LNCaP clone FGC (cell line): Measurements from ENCODE around the gene EIF5.

ENCODE experiments used
- DNase-seq: peaks from one replicate; pipeline ENCODE4 v3.0.0-alpha.2; 2011; ENCODE audit warnings: low read depth
- H3K4me3 ChIP-seq: 2 replicates; pipeline ENCODE4 v1.5.1; 2011; ENCODE audit warnings: mild to moderate bottlenecking, low read depth, low read length, control low read depth
- CTCF ChIP-seq: IDR thresholded peaks from 2 replicates; pipeline ENCODE4 v1.5.1; 2012; ENCODE audit warnings: mild to moderate bottlenecking; ENCODE audit not compliant: control insufficient read depth, insufficient read depth; ENCODE audit errors: extremely low read depth

Gene EIF5

GRCh38 chr14:103367995-103368394 is 34.0 kb downstream of the EIF5 start:
- no peak for TF ChIP-seq CTCF
- DNase-seq = no peak
- no peak overlapping the region for H3K4me3 ChIP-seq

- TF ChIP-seq CTCF = no peak
- H3K4me3 ChIP-seq = no peak overlapping the region
- DNase-seq = no peak
These were observed 36.0 kb downstream of the EIF5 start for GRCh38 chr14:103370087-103370486.

- DNase-seq = no peak
- TF ChIP-seq CTCF = no peak
- no peak overlapping the region for H3K4me3 ChIP-seq
These were observed 38.0 kb downstream of the EIF5 start for GRCh38 chr14:103372017-103372416.

- DNase-seq = no peak
- no peak overlapping the region for H3K4me3 ChIP-seq
- no peak for TF ChIP-seq CTCF
These were observed 38.7 kb downstream of the EIF5 start for GRCh38 chr14:103372552-103373304.

GRCh38 chr14:103374121-103374520 is 40.1 kb downstream of the EIF5 start:
- DNase-seq = no peak
- H3K4me3 ChIP-seq = no peak overlapping the region
- no peak for TF ChIP-seq CTCF

GRCh38 chr14:103377522-103378037 is 43.5 kb downstream of the EIF5 start:
- no peak for DNase-seq
- no peak for TF ChIP-seq CTCF
- no peak overlapping the region for H3K4me3 ChIP-seq

GRCh38 chr14:103378038-103378854 is 44.2 kb downstream of the EIF5 start:
- no peak for DNase-seq
- TF ChIP-seq CTCF = no peak
- H3K4me3 ChIP-seq = no peak overlapping the region
